SU-DHL-6 (cell line): ENCODE measurements around the gene C2CD4A.

Experiments
- EZH2phosphoT487 ChIP-seq: fragments of 200-600 bp; sonication (generic), shearing (Covaris generic); conservative IDR thresholded peaks from 2 replicates; pipeline ENCODE4 v1.6.1; 2018; ENCODE audit warnings: mild to moderate bottlenecking, antibody characterized with exemption, low read length, moderate library complexity, mixed read lengths
- TF ChIP-seq, protein P1 (sequence below): fragments of 200-600 bp; sonication (generic); IDR thresholded peaks from one replicate; pipeline ENCODE4 v1.5.1; 2017; ENCODE audit warnings: antibody characterized with exemption, mild to moderate bottlenecking, low read length, moderate library complexity; ENCODE audit not compliant: insufficient read depth, poor library complexity, severe bottlenecking

DNA sequence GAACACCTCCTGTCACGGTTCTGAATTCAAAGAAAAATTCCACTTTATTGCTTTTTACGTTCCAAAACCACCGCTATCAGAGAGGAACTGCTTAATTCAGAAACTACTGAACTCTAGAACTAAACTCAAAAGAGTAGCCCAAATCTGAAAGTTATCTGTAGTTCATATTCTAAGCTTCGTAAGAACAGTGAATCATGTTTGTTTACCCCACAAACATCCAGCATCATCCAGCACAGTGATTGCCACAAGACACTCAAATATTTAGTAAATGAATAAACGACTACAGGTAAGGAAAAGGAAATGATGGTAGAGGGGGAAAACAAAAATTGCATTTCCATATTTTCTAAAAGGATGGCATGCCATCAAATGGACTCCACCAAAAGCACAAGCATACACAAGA, 38.9 kb upstream of the C2CD4A start:
- TF ChIP-seq, protein P1, sequence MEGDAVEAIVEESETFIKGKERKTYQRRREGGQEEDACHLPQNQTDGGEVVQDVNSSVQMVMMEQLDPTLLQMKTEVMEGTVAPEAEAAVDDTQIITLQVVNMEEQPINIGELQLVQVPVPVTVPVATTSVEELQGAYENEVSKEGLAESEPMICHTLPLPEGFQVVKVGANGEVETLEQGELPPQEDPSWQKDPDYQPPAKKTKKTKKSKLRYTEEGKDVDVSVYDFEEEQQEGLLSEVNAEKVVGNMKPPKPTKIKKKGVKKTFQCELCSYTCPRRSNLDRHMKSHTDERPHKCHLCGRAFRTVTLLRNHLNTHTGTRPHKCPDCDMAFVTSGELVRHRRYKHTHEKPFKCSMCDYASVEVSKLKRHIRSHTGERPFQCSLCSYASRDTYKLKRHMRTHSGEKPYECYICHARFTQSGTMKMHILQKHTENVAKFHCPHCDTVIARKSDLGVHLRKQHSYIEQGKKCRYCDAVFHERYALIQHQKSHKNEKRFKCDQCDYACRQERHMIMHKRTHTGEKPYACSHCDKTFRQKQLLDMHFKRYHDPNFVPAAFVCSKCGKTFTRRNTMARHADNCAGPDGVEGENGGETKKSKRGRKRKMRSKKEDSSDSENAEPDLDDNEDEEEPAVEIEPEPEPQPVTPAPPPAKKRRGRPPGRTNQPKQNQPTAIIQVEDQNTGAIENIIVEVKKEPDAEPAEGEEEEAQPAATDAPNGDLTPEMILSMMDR, result no peak
- TF ChIP-seq EZH2phosphoT487, result no peak
